Measurements from ENCODE around the gene ACOT7. TPM values are rescaled to one million over a fixed set of nuclear protein-coding genes. Genes with fewer than 3 reads are reported as not detected.

The ACOT7 gene
- total RNA-seq, 1 donor from 2014 or later: 40.0 TPM

- H3K36me3 Mint-ChIP-seq: no peaks in the 10 kb centered on the region
- peak within 1 kb of the TSS; percentile 80 for H3K27ac Mint-ChIP-seq
- H3K27me3 Mint-ChIP-seq: peaks cover 30% of the 10 kb centered on the region
- peaks cover 3% of the 10 kb centered on the region for H3K4me1 Mint-ChIP-seq (ENCODE audit: unreplicated experiment)
- peak within 1 kb of the TSS; percentile 77 for H3K4me3 Mint-ChIP-seq
- DNase-seq (ENCODE audit: extremely low spot score, unreplicated experiment): no peak
- no peaks in the 10 kb centered on the region for H3K9me3 Mint-ChIP-seq
- no peak for TF ChIP-seq CTCF (conservative IDR thresholded peaks at IDR 0.05)
These were observed 132.5 kb downstream of the ACOT7 start, which contains the start of gene GPR153 for GRCh38 chr1:6260961-6261614. Gene GPR153, minus strand, starts transcription at chr1:6261098. Its CDS starts 6,193 bp downstream, at chr1:6254905.

GRCh38 chr1:6260433-6260934 lies 133.1 kb downstream of the ACOT7 start:
- H3K27ac Mint-ChIP-seq: no peak overlapping the region
- no peak for TF ChIP-seq CTCF (conservative IDR thresholded peaks at IDR 0.05)
- H3K4me1 Mint-ChIP-seq (ENCODE audit: unreplicated experiment): no peaks in the 10 kb centered on the region
- DNase-seq (ENCODE audit: extremely low spot score, unreplicated experiment): no peak
- no peaks in the 10 kb centered on the region for H3K9me3 Mint-ChIP-seq
- peaks cover 30% of the 10 kb centered on the region for H3K27me3 Mint-ChIP-seq
- H3K4me3 Mint-ChIP-seq: no peak overlapping the region
- H3K36me3 Mint-ChIP-seq: no peaks in the 10 kb centered on the region

GRCh38 chr1:6259491-6260362 lies 133.8 kb downstream of the ACOT7 start:
- Mint-ChIP-seq H3K27ac (peak overlapping the region; percentile 18), H3K36me3 (no peaks in the 10 kb centered on the region), H3K9me3 (no peaks in the 10 kb centered on the region), H3K4me3 (peak overlapping the region; percentile 78), H3K4me1 (ENCODE audit: unreplicated experiment) (no peaks in the 10 kb centered on the region), H3K27me3 (peaks cover 30% of the 10 kb centered on the region)
- peak; percentile 83 for DNase-seq (ENCODE audit: extremely low spot score, unreplicated experiment)
- TF ChIP-seq CTCF (conservative IDR thresholded peaks at IDR 0.05): no peak

- TF ChIP-seq CTCF (conservative IDR thresholded peaks at IDR 0.05): no peak
- no peak for DNase-seq (ENCODE audit: extremely low spot score, unreplicated experiment)
- H3K9me3 Mint-ChIP-seq: no peaks in the 10 kb centered on the region
- peaks cover 33% of the 10 kb centered on the region for H3K27me3 Mint-ChIP-seq
- peak overlapping the region; percentile 78 for H3K4me3 Mint-ChIP-seq
- no peaks in the 10 kb centered on the region for H3K36me3 Mint-ChIP-seq
- peak overlapping the region; percentile 18 for H3K27ac Mint-ChIP-seq
- H3K4me1 Mint-ChIP-seq (ENCODE audit: unreplicated experiment): no peaks in the 10 kb centered on the region
These were observed 134.9 kb downstream of the ACOT7 start for GRCh38 chr1:6258675-6259074.

GRCh38 chr1:6257541-6258069 lies 136.0 kb downstream of the ACOT7 start:
- Mint-ChIP-seq H3K27ac (no peak overlapping the region), H3K9me3 (no peaks in the 10 kb centered on the region), H3K27me3 (peaks cover 38% of the 10 kb centered on the region), H3K4me3 (no peak overlapping the region), H3K36me3 (no peaks in the 10 kb centered on the region), H3K4me1 (ENCODE audit: unreplicated experiment) (no peaks in the 10 kb centered on the region)
- no peak for TF ChIP-seq CTCF (conservative IDR thresholded peaks at IDR 0.05)
- DNase-seq (ENCODE audit: extremely low spot score, unreplicated experiment): no peak

Data from type B pancreatic cell (in vitro differentiated cells).